GM19467 (cell line): ENCODE measurements around the gene PHACTR1.

Experiments used
- ATAC-seq: cut with Tn5 transposase; IDR thresholded peaks from one replicate; pipeline ENCODE4 v1.9.1; 2021; ENCODE audit warnings: mild to moderate bottlenecking, moderate library complexity; ENCODE audit not compliant: unreplicated experiment

Gene PHACTR1

DNA sequence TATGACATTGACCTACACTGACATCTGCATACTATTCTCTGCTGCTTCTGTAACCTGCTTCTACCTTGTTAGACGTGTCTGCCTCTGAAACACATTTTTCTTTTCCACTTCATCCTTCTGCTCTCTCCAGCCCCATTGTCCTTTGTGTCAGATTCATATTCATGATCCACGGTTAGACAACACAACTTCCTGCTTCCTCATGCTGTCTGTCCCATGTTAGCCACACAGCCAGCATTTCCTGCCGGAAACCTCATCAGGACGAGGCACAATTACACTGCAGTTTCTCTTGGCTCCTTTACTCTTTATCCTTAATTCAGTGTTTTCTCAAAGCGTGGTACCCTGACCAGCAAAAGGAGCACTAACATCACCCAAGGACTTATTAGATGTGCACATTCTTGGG lies 461.5 kb downstream of the PHACTR1 start:
- no peak for ATAC-seq

GRCh38 chr6:13180538-13180937 lies 464.0 kb downstream of the PHACTR1 start:
- ATAC-seq, result no peak

GRCh38 chr6:13181393-13181792 lies 464.8 kb downstream of the PHACTR1 start:
- ATAC-seq, result no peak

- ATAC-seq, result no peak
These were observed 467.0 kb downstream of the PHACTR1 start for GRCh38 chr6:13183415-13184088.

DNA sequence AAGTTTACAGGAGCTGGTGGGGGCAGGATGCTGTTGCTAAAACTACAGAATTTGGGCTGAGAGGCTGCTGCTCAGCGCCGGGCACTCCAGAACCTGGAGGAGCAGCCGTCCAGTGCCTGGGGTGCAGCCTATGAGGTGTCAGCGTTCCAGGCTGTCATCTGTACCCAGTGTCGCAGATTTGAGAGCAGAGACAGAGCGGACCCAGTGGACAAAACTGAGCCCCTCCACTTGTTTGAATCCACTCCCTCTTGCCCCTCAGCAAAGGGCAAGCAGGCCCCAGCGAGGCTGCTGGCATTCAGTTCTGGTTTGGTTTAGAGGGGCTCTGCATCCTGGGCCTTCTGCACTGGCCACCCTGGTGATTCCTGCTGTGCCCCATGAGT lies 467.5 kb downstream of the PHACTR1 start:
- ATAC-seq, result no peak

- no peak for ATAC-seq
These were observed 468.0 kb downstream of the PHACTR1 start for GRCh38 chr6:13184547-13184946.

GRCh38 chr6:13186861-13187260 lies 470.3 kb downstream of the PHACTR1 start:
- no peak for ATAC-seq

DNA sequence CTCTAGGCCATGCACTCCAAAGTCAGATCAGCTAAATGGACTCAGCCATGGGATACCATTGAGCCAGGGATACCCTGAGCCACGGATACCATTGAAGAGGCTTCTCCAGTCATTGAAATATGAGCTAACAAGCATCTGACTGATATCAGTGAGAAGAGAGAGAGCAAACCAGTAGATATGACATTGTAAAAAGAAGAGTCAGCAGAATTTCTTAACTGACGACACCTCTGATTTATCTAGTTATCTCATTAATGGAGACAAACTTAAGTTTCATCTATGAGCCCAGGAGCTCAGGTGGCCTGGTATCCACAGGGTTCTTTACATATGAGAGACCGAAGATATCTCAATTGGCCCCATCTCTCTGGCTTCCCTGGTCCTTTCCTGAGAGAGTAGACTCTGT lies 471.1 kb downstream of the PHACTR1 start:
- no peak for ATAC-seq

- ATAC-seq, result no peak
These were observed 471.7 kb downstream of the PHACTR1 start for GRCh38 chr6:13188306-13188705.

DNA sequence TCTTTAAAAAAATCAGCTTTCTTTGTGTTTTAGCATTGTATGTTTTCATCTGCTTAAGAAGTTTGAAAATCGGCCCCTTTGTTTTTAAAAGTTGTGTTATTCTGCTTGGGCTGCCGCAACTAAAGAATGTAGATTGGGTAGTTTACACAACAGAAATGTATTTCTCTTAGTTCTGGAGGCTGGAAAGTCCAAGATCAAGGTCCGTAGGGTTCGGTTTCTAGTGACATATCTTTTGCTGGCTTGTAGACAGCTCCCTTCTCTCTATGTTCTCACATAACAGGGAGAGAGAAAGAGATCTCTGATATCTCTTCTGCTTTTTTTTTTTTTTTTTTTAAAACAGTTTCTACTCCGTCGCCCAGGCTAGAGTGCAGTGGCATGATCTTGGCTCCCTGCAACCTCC lies 473.1 kb downstream of the PHACTR1 start:
- ATAC-seq, result no peak

- ATAC-seq, result no peak
These were observed 473.8 kb downstream of the PHACTR1 start for GRCh38 chr6:13190376-13190775.

DNA sequence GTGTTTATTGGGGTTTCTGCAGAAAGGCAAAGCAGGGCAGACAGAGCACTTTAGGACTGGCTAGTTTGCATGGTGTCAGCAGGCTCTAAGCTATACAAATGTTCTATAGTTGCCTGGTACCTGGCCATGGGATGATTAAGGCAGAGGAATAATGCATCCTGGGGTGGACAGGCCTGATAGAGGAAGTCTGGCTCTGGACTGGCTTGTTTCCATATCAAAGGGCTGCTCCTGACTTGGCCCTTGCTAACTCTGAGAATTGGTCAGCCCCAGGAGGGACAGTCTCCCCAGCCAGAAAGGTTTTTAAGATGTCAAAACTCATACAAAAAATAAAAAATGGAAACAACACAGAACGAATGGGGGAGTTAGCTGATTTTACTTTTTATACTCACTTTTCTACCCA lies 474.9 kb downstream of the PHACTR1 start:
- ATAC-seq, result no peak

GRCh38 chr6:13194852-13195251 lies 478.3 kb downstream of the PHACTR1 start:
- no peak for ATAC-seq

GRCh38 chr6:13195803-13196202 lies 479.2 kb downstream of the PHACTR1 start:
- no peak for ATAC-seq

DNA sequence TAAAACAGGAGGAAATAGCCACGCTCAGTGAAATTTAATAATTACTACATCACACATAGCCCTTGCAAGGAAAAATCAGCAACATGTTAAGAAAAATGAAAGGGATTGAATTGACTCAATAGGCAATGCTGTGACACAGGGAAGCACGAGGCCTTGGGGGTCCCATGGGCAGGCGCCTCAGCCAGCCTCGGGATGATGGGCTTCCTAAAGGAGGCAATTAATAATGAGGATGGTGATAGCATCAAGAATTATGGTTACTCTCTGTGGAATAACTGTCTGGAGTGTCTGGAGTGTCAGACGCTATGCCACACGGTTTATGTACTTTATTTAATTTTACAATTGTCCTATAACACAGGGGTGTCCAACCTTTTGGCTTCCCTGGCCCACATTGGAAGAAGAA lies 481.6 kb downstream of the PHACTR1 start:
- no peak for ATAC-seq

DNA sequence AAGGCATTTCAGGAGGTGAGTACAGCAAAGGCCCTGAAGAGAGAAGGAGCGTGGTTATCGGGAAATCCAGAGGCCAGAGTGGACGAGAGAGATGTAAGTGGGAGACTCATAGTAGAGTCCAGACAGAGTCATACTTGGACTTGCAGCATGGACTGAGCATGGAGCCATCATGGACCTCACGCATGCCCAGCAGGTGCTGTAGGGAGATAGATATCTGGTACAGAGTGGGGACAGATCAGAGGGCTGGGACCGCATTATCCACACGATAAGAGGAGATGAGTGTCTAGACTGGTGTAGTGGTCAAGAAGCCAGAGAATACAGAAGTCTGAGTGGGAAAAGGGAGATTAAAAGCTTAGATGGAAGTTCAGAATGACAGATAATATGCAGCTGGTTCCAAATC lies 484.8 kb downstream of the PHACTR1 start:
- no peak for ATAC-seq

GRCh38 chr6:13203145-13203544 lies 486.6 kb downstream of the PHACTR1 start:
- ATAC-seq, result no peak

GRCh38 chr6:13205106-13205505 lies 488.5 kb downstream of the PHACTR1 start:
- ATAC-seq, result no peak

DNA sequence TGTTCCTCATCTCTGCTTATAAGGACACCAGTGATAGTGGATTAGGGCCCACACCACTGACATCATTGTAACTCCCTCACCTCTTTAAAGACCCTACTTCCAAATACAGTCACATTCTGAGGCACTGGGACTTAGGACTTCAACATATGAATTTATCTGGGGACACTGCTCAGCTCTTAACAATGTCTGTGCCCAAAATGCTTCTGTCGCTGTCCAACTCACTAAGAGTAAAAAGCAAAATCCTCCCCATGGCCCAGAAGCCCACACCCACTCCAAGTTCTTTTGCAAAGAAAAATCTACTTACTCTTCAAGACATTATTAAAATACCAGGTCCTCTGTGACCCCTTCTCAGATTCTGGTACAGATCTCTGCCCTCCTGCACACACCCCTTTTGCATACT lies 495.5 kb downstream of the PHACTR1 start:
- ATAC-seq, result no peak

DNA sequence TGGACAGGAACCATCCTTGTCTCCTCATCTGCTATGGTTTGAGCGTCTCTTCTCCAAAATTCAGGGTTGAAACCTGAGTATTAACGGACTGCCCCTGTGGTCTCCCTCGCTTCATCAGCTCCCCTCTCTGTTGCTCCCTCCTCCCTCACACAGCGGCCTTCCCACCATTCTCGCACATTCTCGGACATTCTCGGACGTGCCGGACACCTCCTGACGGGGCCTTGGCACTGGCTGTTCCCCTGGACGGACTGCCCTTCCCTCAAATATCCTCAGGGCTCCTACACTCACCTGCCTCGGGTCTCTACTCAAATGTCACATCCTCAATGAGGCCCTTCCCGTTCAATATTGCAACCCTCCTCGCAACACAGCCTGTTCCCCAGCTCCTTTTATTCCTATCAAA lies 496.0 kb downstream of the PHACTR1 start:
- no peak for ATAC-seq

GRCh38 chr6:13215390-13215789 lies 498.8 kb downstream of the PHACTR1 start:
- no peak for ATAC-seq

GRCh38 chr6:13216236-13217014 lies 499.9 kb downstream of the PHACTR1 start:
- no peak for ATAC-seq
